Measurements from ENCODE around the gene TMEM254. TPM values are rescaled to one million over a fixed set of nuclear protein-coding genes. Genes with fewer than 3 reads are reported as not detected.
A peak's percentile ranks its signal among the peaks of the same experiment; 100 is the strongest.

Gene TMEM254
- total and polyA plus RNA-seq, 9 of the 15 experiments (the other 6 are each of a cell fraction or from before 2014, with no cell fraction given), result 0.59 to 4.7 (median 1.9) TPM

DNA sequence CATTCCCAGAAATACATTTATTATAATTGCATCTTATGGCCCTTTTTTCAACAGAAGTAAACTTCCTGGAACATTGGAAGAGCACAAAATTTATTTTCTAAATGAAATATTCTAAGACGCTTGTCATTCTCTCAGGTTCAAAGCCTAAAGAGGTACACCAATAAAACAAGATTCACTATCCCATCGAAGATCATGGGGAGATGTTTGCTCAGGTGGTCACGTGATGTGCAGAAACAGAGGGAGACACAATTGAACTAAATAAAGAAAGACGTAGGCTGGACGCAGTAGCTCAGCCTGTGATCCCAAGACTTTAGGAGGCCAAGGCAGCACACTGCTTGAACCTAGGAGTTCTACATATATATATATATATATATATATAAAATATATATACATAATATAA, 46.0 kb upstream of the TMEM254 start:
- CTCF ChIA-PET (ENCODE audit: low intra/inter-chr PET ratio), result no interaction called here
- Histone ChIP-seq H3K9me3 (replicated peaks; ENCODE audit: control insufficient read depth, insufficient read depth, low read depth, low read length) (no peaks in the 10 kb centered on the region), H3K9ac (ENCODE audit: insufficient read depth in 1 of 2, low read depth in 2 of 2, low read length in 2 of 2) (no peak overlapping the region), H3K79me2 (ENCODE audit: control insufficient read depth, insufficient read depth, low read length) (no peaks in the 10 kb centered on the region), H3K4me2 (ENCODE audit: insufficient read depth, low read length) (no peak overlapping the region), H3K4me1 (replicated peaks in 1 of 2; ENCODE audit: control insufficient read depth in 2 of 2, insufficient read depth in 2 of 2, low read length in 2 of 2) (no peaks in the 10 kb centered on the region), H3K36me3 (ENCODE audit: control insufficient read depth, insufficient read depth, low read length) (no peaks in the 10 kb centered on the region), H3K9me1 (ENCODE audit: control insufficient read depth, insufficient read depth, low read length) (no peaks in the 10 kb centered on the region), H3K4me3 (no peak overlapping the region), H4K20me1 (replicated peaks; ENCODE audit: control insufficient read depth, insufficient read depth, low read length) (no peaks in the 10 kb centered on the region), H3K27me3 (ENCODE audit: control insufficient read depth in 2 of 2, insufficient read depth in 2 of 2, low read length in 2 of 2) (no peaks in the 10 kb centered on the region; a peak in 1 of 5 replicates), H3K27ac (ENCODE audit: extremely low read depth, low read depth, low read length) (no peak overlapping the region), H2AFZ (ENCODE audit: low read depth, low read length) (no peak overlapping the region)
- ATAC-seq (no peak), FAIRE-seq (no peak), DNase-seq (ENCODE audit: extremely low read depth in 1 of 4, low spot score in 3 of 4) (no peak)
- in situ Hi-C loops (cut with MboI) (no loop called here), intact Hi-C loops (cut with micrococcal nuclease) (no loop called here)
- POLR2A ChIA-PET, result no interaction called here
- BruUV-seq (replicated peaks), result no TSS peak
- TF ChIP-seq ZFP1 (CRISPR knock-in tag; IDR thresholded peaks at IDR 0.05) (no peak), CBFA2T2 (conservative IDR thresholded peaks at IDR 0.05) (peak; percentile 28; the same call in 1 of the 2 replicates), ZNF232 (CRISPR knock-in tag; IDR thresholded peaks at IDR 0.05) (no peak), PHB2 (IDR thresholded peaks at IDR 0.05; ENCODE audit: low read depth) (no peak), GATAD2A (IDR thresholded peaks at IDR 0.05) (no peak), PHF21A (IDR thresholded peaks at IDR 0.05; ENCODE audit: borderline replicate concordance, low read depth) (no peak), ZNF133 (CRISPR knock-in tag; IDR thresholded peaks at IDR 0.05) (no peak), TFE3 (CRISPR knock-in tag; IDR thresholded peaks at IDR 0.05) (peak; percentile 91), IRF9 (tag; IDR thresholded peaks at IDR 0.05) (no peak), TAF7 (tag; IDR thresholded peaks at IDR 0.05) (no peak), CEBPB (tag; IDR thresholded peaks at IDR 0.05) (no peak), YY1 (IDR thresholded peaks at IDR 0.05; ENCODE audit: borderline replicate concordance in 1 of 3, control insufficient read depth in 1 of 3, extremely low read depth in 1 of 3, insufficient read depth in 3 of 3, insufficient read length in 1 of 3, insufficient replicate concordance in 2 of 3, low read depth in 1 of 3, low read length in 2 of 3) (no peak), USF2 (CRISPR knock-in tag; IDR thresholded peaks at IDR 0.05) (peak; percentile 53), MAFG (tag; conservative IDR thresholded peaks at IDR 0.05) (no peak), MAZ (CRISPR knock-in tag; conservative IDR thresholded peaks at IDR 0.05 in 1 of 2, IDR thresholded peaks at IDR 0.05 in 1 of 2) (no peak), RAD51 (IDR thresholded peaks at IDR 0.05; ENCODE audit: borderline replicate concordance, low read depth) (peak; percentile 71), POLR2G (IDR thresholded peaks at IDR 0.05; ENCODE audit: low read depth, low read length) (no peak), NRF1 (conservative IDR thresholded peaks at IDR 0.05 in 1 of 2, IDR thresholded peaks at IDR 0.05 in 1 of 2) (no peak)
- WGBS (ENCODE audit: insufficient coverage, low coverage, missing lambda C conversion rate), result 3% methylated on average over 5 of the region's 5 CpGs
